ENCODE data around the gene GSTO2.
A peak's percentile ranks its signal among the peaks of the same experiment; 100 is the strongest.

GSTO2 gene

GRCh38 chr10:104254493-104255310, 14.3 kb upstream of the GSTO2 start, which contains the start of gene GSTO1:
GSTO1 (plus strand) TSS chr10:104254892; CDS start chr10:104254929, 37 bp downstream.
- DNase-seq, result peak; percentile 77

- DNase-seq, result peak; percentile 65
Observed at GRCh38 chr10:104255311-104255981, 13.5 kb upstream of the GSTO2 start.

GRCh38 chr10:104256335-104256961, 12.5 kb upstream of the GSTO2 start:
- DNase-seq, result peak; percentile 58

GRCh38 chr10:104257235-104257634, 11.7 kb upstream of the GSTO2 start:
- DNase-seq, result no peak

- DNase-seq, result no peak
Observed at GRCh38 chr10:104258209-104258608, 10.8 kb upstream of the GSTO2 start.

GRCh38 chr10:104259456-104259855, 9.5 kb upstream of the GSTO2 start:
- DNase-seq, result no peak

GRCh38 chr10:104259999-104260774, 8.8 kb upstream of the GSTO2 start:
- no peak for DNase-seq

- no peak for DNase-seq
Observed at GRCh38 chr10:104260775-104261115, 8.2 kb upstream of the GSTO2 start.

- no peak for DNase-seq
Observed at GRCh38 chr10:104262055-104262454, 6.9 kb upstream of the GSTO2 start.

- no peak for DNase-seq
Observed at GRCh38 chr10:104264783-104265182, 4.2 kb upstream of the GSTO2 start.

GRCh38 chr10:104267721-104268404, 1.1 kb upstream of the GSTO2 start:
- peak; percentile 39 for DNase-seq

- DNase-seq, result peak; percentile 60
Observed at GRCh38 chr10:104268405-104268712, 625 bp upstream of the GSTO2 start.

GRCh38 chr10:104273286-104273685, 4.3 kb downstream of the GSTO2 start:
- DNase-seq, result no peak

GRCh38 chr10:104273899-104274575, 5.1 kb downstream of the GSTO2 start:
- no peak for DNase-seq

- DNase-seq, result peak; percentile 80
Observed at GRCh38 chr10:104274762-104275721, 6.1 kb downstream of the GSTO2 start.

GRCh38 chr10:104276192-104276591, 7.2 kb downstream of the GSTO2 start:
- DNase-seq, result no peak

GRCh38 chr10:104277785-104278184, 8.8 kb downstream of the GSTO2 start:
- peak; percentile 54 for DNase-seq

GRCh38 chr10:104279550-104280259, 10.7 kb downstream of the GSTO2 start:
- no peak for DNase-seq

- DNase-seq, result no peak
Observed at GRCh38 chr10:104281694-104282093, 12.7 kb downstream of the GSTO2 start.

GRCh38 chr10:104284846-104285245, 15.9 kb downstream of the GSTO2 start:
- no peak for DNase-seq
